ENCODE measurements around the gene GPC3.

Gene GPC3

DNA sequence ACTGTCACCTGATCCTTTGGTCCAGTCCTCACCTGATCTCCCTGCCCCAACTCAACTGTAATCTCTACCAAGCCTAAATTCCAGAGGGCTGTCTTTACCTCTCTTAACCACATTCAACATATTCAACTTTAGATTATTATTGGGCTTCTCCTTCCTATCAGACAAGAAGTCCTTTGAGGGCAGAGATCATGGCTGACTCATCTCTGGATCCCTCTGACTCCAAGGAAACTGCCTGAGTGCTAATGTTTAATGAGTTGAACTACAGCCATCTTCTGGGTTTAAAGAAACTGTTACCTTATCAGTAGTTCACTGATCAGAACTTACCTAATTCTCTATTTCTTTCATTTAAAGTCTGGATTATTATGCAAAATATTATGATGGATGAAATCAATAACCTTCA is 135.7 kb downstream of the GPC3 start:
- H3K27ac ChIP-seq = no peak overlapping the region
- TF ChIP-seq, protein P1, sequence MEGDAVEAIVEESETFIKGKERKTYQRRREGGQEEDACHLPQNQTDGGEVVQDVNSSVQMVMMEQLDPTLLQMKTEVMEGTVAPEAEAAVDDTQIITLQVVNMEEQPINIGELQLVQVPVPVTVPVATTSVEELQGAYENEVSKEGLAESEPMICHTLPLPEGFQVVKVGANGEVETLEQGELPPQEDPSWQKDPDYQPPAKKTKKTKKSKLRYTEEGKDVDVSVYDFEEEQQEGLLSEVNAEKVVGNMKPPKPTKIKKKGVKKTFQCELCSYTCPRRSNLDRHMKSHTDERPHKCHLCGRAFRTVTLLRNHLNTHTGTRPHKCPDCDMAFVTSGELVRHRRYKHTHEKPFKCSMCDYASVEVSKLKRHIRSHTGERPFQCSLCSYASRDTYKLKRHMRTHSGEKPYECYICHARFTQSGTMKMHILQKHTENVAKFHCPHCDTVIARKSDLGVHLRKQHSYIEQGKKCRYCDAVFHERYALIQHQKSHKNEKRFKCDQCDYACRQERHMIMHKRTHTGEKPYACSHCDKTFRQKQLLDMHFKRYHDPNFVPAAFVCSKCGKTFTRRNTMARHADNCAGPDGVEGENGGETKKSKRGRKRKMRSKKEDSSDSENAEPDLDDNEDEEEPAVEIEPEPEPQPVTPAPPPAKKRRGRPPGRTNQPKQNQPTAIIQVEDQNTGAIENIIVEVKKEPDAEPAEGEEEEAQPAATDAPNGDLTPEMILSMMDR (IDR thresholded peaks at IDR 0.05) = no peak
- no peak for TF ChIP-seq ZFX (IDR thresholded peaks at IDR 0.05; ENCODE audit: borderline replicate concordance)

GRCh38 chrX:133847340-133847994 is 137.9 kb downstream of the GPC3 start:
- TF ChIP-seq, protein P1 (IDR thresholded peaks at IDR 0.05) = no peak
- no peak for TF ChIP-seq ZFX (IDR thresholded peaks at IDR 0.05; ENCODE audit: borderline replicate concordance)

GRCh38 chrX:133846311-133846710 is 139.1 kb downstream of the GPC3 start:
- H3K27ac ChIP-seq = no peak overlapping the region
- TF ChIP-seq, protein P1 (IDR thresholded peaks at IDR 0.05) = no peak
- TF ChIP-seq ZFX (IDR thresholded peaks at IDR 0.05; ENCODE audit: borderline replicate concordance) = no peak

More at GRCh38 chrX:133847340-133847994, 137.9 kb downstream of the GPC3 start:
- H3K27ac ChIP-seq = no peak overlapping the region

DNA sequence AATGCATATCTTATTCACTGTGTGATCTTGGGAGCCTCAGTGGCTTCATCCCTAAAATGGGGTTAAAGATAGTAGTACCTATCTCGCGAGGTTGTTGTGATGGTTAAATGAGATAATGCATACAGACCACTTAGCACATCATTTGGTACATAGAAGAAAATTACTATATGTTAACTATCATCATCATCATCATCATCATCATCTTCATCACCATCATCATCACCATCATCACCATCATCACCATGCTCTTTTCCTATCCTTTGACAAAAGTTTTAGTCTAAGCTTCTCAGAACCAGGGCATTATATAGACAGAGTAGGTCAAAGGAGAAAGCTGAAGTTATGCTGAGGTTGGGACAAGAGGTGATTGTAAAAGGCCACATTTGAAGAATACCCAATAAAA is 145.0 kb downstream of the GPC3 start:
- no peak overlapping the region for H3K27ac ChIP-seq
- TF ChIP-seq ZFX (IDR thresholded peaks at IDR 0.05; ENCODE audit: borderline replicate concordance) = no peak
- TF ChIP-seq, protein P1 (IDR thresholded peaks at IDR 0.05) = no peak

GRCh38 chrX:133838761-133839676 is 146.4 kb downstream of the GPC3 start:
- H3K27ac ChIP-seq = no peak overlapping the region
- TF ChIP-seq ZFX (IDR thresholded peaks at IDR 0.05; ENCODE audit: borderline replicate concordance) = no peak
- TF ChIP-seq, protein P1 (IDR thresholded peaks at IDR 0.05) = peak; percentile 71

- TF ChIP-seq ZFX (IDR thresholded peaks at IDR 0.05; ENCODE audit: borderline replicate concordance) = no peak
- TF ChIP-seq, protein P1 (IDR thresholded peaks at IDR 0.05) = no peak
- no peak overlapping the region for H3K27ac ChIP-seq
Measured at GRCh38 chrX:133837091-133837490, 148.3 kb downstream of the GPC3 start.

DNA sequence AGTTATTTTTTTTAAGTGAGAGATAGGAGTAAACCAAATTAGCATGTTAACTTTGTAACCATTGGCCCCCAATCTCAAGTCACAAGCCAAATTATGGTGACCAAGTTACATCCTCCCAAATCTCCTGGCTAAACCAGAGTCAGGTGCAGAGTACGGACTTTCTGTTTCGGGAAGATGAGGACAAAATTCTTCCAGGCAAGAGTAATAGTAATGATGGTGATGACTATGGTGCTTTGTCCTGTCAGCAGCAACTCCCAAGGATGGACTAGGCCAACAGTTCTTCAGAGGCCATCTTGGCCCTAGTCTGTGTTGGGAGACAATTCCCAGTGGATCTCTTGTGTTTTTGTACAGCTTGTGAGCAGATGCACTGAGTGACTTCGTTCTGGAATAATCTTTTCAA is 148.8 kb downstream of the GPC3 start:
- no peak for TF ChIP-seq ZFX (IDR thresholded peaks at IDR 0.05; ENCODE audit: borderline replicate concordance)
- TF ChIP-seq, protein P1 (IDR thresholded peaks at IDR 0.05) = no peak

More for the DNA sequence above, 148.8 kb downstream of the GPC3 start:
- H3K27ac ChIP-seq = no peak overlapping the region
